Endothelial cell of hepatic sinusoid (primary cell): ENCODE data around the gene RPGRIP1.
"Not testable (repeated sequence)": the region's sequence is repeated elsewhere in the genome, so short reads cannot be mapped to it uniquely, and the experiment has no call there.

Experiments used
- in situ Hi-C: cut with HindIII; loops from 2 replicates; pipeline ENCODE4 v1.10.0; 2017; ENCODE audit warnings: low sequenced_read_pairs

RPGRIP1 gene

DNA sequence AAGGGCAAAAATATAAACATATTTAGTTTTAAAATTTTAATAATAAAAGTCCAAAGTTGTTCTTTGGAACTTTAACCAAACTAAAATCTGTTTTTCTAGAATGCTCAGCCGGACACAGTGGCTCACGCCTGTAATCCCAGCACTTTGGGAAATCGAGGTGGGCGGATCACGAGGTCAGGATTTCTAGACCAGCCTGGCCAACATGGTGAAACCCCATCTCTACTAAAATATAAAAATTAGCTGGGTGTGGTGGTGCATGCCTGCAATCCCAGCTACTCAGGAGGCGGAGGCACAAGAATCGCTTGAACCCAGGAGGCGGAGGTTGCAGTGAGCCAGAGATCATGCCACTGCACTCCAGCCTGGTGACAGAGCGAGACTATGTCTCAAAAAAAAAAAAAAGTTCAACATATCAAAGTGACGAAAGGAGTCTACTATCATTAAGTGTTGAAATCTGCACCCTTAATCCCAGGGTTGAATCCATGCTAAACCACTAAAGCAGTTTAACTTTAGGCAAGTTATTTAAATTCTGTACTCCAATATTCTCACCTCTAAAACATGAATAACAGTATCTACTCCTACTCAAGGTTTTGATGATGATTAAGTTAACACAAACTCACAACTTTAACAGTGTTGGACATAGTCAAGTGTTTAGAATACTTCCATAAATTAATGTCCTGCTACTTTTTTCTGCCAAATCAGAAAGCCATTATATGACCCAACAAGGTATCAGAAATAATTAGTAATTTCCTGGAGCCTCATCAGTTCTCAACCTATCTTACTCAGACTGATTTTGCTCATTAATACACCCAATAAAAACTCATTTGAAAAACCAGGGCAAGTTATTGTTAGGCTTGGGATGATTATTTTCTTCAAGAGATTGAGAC is 21.6 kb upstream of the RPGRIP1 start:
- in situ Hi-C loops, result loop anchor here (10.0 kb wide), 1 partner anchor 53 kb away; no protein-coding TSS in a partner anchor

DNA sequence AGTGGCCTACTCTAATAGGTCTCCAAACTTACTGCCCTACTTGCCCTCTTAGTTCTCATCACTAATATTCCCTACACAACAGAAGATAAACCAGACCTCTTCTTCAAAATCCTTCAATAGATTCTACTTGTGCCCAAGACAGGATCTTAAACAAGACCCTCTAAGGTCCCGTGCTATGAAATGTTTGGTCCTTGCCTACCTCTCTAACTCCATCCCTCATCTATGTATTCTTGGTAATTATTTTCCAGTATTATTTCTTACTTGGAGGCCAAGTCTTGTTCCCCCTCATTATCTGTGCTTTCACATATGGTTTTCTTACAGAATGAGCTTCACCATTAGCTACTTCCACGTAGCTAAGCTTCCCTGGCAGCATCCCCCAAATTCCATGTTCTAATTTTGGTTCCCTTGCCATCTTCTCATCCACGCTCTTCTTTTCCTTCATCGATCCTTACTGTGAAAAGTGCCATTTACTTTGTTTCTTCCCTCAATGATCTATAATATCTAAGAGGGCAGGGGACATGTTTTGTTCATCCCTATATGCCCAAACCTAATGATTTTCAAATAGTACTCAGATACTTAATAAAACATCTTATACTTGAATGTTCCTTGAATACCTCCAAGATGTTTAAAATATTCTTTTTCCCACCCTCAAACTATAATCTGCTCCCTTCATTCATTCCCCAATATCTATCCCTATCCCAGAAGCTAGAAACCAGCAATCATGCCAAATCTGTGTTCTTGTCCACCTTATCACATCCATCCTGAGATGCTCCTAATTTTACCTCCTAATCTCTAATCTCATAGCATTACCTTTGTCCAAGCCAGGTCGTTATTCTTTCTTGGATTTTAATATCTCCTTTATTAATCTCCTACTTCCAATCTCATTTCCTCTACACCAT is 20.7 kb upstream of the RPGRIP1 start:
- in situ Hi-C loops, result loop anchor here (10.0 kb wide), 1 partner anchor 54 kb away; no protein-coding TSS in a partner anchor

- in situ Hi-C loops, result no loop called here
Observed at GRCh38 chr14:21261824-21262223, 18.1 kb upstream of the RPGRIP1 start.

- in situ Hi-C loops, result no loop called here
Observed at GRCh38 chr14:21262410-21262809, 17.5 kb upstream of the RPGRIP1 start.

DNA sequence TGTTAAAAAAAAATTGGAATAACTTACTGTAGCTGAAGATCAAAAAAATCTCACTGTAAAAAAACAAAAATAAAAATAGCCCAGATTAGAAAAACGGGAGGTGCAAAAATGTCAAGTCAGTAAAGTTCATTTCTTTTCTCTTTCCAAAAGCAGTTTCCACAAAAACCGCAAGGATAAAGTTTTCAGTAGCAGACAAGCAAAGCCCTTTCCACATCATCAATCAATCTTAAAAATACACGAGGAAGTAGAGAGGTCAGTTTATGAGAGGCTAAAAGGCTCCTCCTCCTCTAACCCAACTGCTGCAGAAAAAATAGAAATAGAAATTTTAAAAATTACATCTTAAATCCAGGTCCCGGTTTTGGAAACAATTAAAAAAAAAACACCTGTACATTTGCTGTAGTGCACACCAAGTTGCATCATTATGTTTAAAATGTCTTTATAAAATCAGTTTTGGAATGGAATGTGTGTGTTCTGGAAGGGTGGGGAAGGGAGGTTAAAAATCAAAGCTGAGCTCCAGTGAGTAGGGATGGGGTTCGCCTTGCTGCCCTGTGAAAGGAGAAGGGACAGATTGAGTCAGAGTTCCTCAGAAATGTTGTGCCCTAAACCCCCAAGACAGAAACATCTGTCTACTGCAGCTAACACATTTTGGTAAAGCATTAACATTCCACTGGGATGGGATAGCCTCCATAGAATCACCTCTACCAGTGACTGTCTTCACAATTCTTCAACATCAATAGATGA is 16.4 kb upstream of the RPGRIP1 start:
- in situ Hi-C loops, result no loop called here

- in situ Hi-C loops, result no loop called here
Observed at GRCh38 chr14:21264025-21264801, 15.7 kb upstream of the RPGRIP1 start.

GRCh38 chr14:21267431-21267845 is 12.4 kb upstream of the RPGRIP1 start:
- in situ Hi-C loops, result no loop called here

GRCh38 chr14:21267886-21268616 is 11.8 kb upstream of the RPGRIP1 start:
- in situ Hi-C loops, result no loop called here

GRCh38 chr14:21268617-21269251 is 11.1 kb upstream of the RPGRIP1 start:
- in situ Hi-C loops, result no loop called here

DNA sequence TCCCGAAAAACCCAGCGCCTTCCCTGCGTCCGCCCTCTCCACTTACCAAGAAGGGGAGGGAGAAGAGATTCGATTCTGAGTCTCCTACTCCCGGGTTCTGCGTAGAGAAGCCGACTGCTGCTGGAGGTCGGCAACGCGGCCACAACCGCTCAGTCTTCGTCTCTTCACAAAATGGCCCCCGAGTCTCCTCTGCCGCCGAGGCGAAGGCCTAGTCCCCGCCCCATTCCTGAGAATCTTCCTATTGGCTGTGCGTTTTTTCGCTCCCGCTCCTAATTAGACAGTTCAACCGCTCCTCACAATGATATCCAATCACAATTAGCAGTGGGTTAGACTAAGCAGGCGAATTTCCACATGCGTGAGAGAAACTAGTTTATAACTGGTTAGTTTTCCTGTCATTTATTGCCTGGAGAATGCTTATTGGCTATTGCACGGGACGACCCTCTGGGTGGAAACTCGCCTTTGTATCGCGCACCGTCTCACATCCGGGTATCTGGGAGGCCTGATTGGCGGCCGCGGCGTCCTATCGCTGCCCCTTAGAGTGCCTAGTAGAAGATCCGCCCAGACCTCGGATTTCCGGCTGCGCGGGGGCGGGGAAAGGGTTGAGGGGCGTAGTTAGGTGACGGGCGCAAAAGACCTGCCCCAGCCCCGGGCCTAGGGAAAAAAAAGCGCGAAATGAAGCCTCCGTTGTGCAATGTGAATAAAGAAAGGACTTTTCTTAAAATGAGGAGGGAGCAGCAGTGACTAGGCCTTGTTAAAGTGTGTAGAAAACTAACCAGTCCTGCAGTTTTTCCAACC is 10.4 kb upstream of the RPGRIP1 start, which contains the start of gene HNRNPC:
Gene HNRNPC, minus strand, starts transcription at position 191 of the 795 bp plus-strand sequence. CDS start 35,249 bp downstream, outside the sequence.
- in situ Hi-C loops, result no loop called here

DNA sequence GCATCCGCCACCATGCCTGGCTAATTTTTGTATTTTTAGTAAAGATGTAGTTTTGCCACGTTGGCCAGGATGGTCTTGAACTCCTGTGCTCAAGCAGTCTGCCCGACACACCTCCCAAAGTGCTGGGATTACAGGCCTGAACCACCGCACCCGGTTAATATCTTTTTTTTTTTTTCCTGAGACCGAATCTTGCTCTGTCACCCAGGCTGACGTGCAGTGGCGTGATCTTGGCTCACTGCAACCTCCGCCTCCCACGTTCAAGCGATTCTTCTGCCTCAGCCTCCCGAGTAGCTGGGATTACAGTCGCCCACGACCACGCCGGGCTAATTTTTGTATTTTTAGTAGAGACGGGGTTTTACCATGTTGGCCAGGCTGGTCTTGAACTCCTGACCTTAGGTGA is 7.2 kb upstream of the RPGRIP1 start:
- in situ Hi-C loops, result not testable (repeated sequence)

DNA sequence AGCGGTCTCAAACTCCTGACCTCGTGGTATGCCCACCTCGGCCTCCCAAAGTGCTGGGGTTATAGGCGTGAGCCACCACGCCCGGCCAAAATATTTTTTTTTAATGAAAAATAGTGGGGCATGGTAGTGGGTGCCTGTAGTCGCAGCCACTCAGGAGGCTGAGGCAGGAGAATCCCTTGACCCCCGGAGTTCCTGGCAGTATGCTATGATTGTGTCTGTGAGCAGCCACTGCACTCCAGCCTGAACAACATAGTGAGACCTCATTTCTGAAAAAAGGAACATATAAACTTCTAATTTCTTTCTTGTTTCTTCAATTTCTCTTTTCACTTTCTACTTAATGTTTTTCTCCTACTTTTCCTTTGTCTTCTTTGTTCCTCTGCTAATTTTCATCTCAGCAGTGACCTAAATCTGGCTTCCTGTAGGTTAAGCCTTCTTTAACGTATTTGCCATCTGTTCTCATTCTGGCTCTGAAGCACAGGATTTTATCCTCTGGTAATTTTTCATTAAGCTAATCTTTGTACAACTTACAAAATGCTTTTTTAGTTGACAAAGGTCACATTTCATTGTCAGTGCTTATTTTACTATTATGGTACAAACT is 4.5 kb upstream of the RPGRIP1 start:
- in situ Hi-C loops, result no loop called here

- in situ Hi-C loops, result no loop called here
Observed at GRCh38 chr14:21278632-21279031, 1.3 kb upstream of the RPGRIP1 start.

DNA sequence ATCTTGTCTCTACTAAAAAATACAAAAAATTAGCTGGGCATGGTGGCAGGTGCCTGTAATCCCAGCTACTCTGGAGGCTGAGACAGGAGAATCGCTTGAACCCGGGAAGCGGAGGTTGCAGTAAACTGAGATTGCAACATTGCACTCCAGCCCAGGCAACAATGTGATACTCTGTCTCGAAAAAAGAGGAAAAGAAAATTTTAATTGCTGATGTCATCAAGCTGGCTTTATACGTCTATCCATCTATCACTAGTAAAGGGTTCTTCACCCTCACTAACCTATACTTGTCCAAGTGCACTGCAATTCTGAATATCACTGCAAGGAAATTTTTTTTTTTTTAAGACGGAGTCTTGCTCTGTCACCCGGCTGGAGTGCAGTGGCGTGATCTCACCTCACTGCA is 2.0 kb downstream of the RPGRIP1 start:
- in situ Hi-C loops, result not testable (repeated sequence)

DNA sequence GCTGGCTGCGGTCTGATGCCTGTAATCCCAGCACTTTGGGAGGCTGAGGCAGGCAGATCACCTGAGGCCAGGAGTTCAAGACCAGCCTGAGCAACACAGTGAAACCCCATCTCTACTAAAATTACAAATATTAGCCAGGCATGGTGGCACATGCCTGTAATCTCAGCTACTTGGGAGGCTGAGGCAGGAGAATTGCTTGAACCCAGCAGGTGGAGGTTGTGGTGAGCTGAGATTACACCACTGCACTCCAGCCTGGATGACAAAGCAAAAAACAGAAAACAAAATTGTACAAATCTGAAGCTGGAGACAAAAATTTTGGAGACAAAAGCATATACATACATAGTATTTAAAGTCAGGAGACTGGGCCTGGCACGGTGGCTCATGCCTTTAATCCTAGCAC is 6.6 kb downstream of the RPGRIP1 start:
- in situ Hi-C loops, result not testable (repeated sequence)

DNA sequence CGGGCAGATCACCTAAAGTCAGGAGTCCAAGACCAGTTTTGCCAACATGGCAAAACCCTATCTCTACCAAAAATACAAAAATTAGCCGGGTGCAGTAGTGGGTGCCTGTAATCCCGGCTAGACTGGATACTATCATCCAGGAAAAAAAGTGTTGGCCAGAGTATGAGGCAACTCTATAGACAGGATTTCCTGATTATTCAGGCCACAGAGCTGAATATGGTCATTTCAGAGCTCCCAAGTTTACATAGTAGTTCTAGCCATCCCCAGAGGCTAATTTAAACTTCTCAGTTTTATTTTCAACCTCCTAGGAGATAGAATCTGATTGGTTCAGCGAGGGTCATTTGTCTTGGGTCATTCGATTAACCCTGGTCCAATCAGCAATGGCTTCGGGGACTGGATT is 7.3 kb downstream of the RPGRIP1 start:
- in situ Hi-C loops, result no loop called here

- in situ Hi-C loops, result not testable (repeated sequence)
Observed at GRCh38 chr14:21294026-21294425, 14.1 kb downstream of the RPGRIP1 start.

DNA sequence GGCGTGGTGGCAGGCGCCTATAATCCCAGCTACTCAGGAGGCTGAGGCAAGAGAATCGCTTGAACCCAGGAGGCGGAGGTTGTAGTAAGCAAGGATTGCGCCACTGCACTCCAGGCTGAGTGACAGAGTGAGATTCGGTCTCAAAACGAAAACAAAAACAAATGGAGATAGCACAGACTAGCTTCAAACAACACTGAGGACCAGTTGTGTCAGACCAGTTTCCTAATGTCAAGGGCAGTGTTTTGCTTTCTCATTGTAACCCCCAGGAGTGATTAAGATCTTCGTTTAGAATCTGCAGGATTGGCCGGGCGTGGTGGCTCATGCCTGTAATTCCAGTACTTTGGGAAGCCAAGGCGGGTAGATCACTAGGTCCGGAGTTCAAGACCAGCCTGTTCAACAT is 18.5 kb downstream of the RPGRIP1 start:
- in situ Hi-C loops, result no loop called here
